Brain pericyte (primary cell): Measurements from ENCODE around the gene CCNQ.

Experiments
- DNase-seq: peaks from one replicate; pipeline ENCODE4 v3.0.0-alpha.2; 2012; ENCODE audit warnings: low read depth, low spot score

The CCNQ gene

DNA sequence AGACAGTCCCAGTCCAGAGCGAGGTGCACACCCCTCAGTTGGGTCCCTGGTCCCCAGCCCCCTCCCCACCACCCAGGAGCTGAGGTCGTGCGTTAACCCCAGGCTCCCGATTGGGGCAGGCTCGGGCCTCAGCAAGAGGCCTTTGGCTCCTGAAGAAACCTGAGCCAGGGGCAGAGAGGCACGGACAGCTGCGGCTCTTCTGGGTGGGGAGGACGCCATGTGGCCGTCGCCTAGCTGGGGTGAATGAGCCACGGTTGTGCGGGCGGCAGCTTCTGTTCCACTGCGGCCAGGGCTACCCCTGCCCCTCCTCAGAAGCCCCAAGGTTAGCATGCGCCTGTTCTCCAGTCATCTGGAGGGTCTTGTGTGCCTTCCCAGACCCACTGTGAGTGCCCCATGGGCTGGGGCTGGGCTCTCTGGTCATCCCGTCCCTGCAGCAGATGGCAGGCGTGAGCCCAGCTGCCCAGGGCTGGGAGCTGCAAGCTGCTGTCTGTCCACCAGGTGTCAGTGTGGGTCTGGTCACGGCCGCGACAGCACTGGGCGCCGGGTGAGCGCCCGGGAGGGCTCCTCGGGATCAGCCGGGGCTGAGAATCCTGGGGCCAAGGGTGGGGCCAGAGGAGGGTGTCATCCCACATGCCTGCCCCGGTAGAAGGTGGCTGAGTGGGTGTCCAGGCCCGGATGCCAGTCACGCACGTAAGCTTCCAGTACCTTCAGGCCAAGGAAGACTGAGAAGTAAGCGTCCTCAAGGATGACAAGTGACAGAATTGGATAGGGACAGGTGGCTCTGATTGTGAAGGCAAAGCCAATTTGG, 59.6 kb downstream of the CCNQ start:
- no peak for DNase-seq

GRCh38 chrX:153538424-153538823, 60.5 kb downstream of the CCNQ start:
- no peak for DNase-seq
